GM23338 (cell line): ENCODE measurements around the gene TCF7L1. TPM values are rescaled to one million over a fixed set of nuclear protein-coding genes. Genes with fewer than 3 reads are reported as not detected.
A peak's percentile ranks its signal among the peaks of the same experiment; 100 is the strongest.

Experiments
- ATAC-seq: fragments of 200-7000 bp; cut with Tn5 transposase; 3 replicates; pipeline ENCODE4 v1.9.1; 2020
- DNase-seq: peaks from one replicate; pipeline ENCODE4 v3.0.0-alpha.2; 2015; ENCODE audit warnings: low spot score
- H2AFZ ChIP-seq: fragments of 200-600 bp; sonication (generic); 2 replicates; pipeline ENCODE4 v1.8.0; 2016; ENCODE audit warnings: antibody characterized with exemption, mild to moderate bottlenecking, moderate library complexity
- H3F3A ChIP-seq: fragments of 200-600 bp; sonication (generic); replicated peaks from 2 replicates; pipeline ENCODE4 v1.8.0; 2017; ENCODE audit warnings: antibody characterized with exemption, mixed run types, low read depth
- H3K27ac ChIP-seq: fragments of 200-600 bp; sonication (generic); 2 replicates; pipeline ENCODE4 v1.6.1; 2016; ENCODE audit warnings: low read depth
- H3K27me3 ChIP-seq: fragments of 200-600 bp; sonication (generic); 2 replicates; pipeline ENCODE4 v1.8.0; 2016; ENCODE audit warnings: mild to moderate bottlenecking, mixed run types, moderate library complexity; ENCODE audit not compliant: insufficient read depth
- H3K36me3 ChIP-seq: fragments of 200-600 bp; sonication (generic); 2 replicates; pipeline ENCODE4 v1.8.0; 2016; ENCODE audit warnings: mild to moderate bottlenecking; ENCODE audit not compliant: insufficient read depth
- H3K4me1 ChIP-seq: fragments of 200-600 bp; sonication (generic); 2 replicates; pipeline ENCODE4 v1.8.0; 2016; ENCODE audit warnings: mild to moderate bottlenecking, moderate library complexity; ENCODE audit not compliant: insufficient read depth
- H3K4me2 ChIP-seq: fragments of 200-600 bp; sonication (generic); 2 replicates; pipeline ENCODE4 v1.7.1; 2017; ENCODE audit warnings: mixed run types
- H3K4me3 ChIP-seq: fragments of 200-600 bp; sonication (generic); 2 replicates; pipeline ENCODE4 v1.6.1; 2016; ENCODE audit warnings: mixed run types
- H3K79me2 ChIP-seq: fragments of 200-600 bp; sonication (generic); replicated peaks from 2 replicates; pipeline ENCODE4 v1.8.0; 2017; ENCODE audit warnings: mild to moderate bottlenecking; ENCODE audit not compliant: insufficient read depth
- H3K9me2 ChIP-seq: fragments of 200-600 bp; sonication (generic); 2 replicates; pipeline ENCODE4 v1.8.0; 2017; ENCODE audit not compliant: insufficient read depth
- H4K20me1 ChIP-seq: fragments of 200-600 bp; sonication (generic); replicated peaks from 2 replicates; pipeline ENCODE4 v1.8.0; 2017; ENCODE audit warnings: mild to moderate bottlenecking; ENCODE audit not compliant: insufficient read depth
- H3K27ac Mint-ChIP-seq: 2 replicates; pipeline ENCODE4 v1.8.0; 2020; ENCODE audit warnings: inconsistent platforms, mild to moderate bottlenecking, moderate library complexity, mixed read lengths
- H3K27me3 Mint-ChIP-seq: 3 replicates; pipeline ENCODE4 v1.8.0; 2022; ENCODE audit warnings: low read depth, mild to moderate bottlenecking, moderate library complexity, mixed read lengths, inconsistent platforms; ENCODE audit not compliant: insufficient read depth, poor library complexity
- H3K36me3 Mint-ChIP-seq: 3 replicates; pipeline ENCODE4 v1.8.0; 2021; ENCODE audit warnings: low read depth, mild to moderate bottlenecking, inconsistent platforms, moderate library complexity, mixed read lengths
- H3K4me1 Mint-ChIP-seq: 3 replicates; pipeline ENCODE4 v1.8.0; 2020; ENCODE audit warnings: mild to moderate bottlenecking, inconsistent platforms, mixed read lengths
- H3K4me3 Mint-ChIP-seq: 3 replicates; pipeline ENCODE4 v1.8.0; 2021; ENCODE audit warnings: moderate library complexity, mild to moderate bottlenecking, inconsistent platforms, mixed read lengths
- H3K9me3 Mint-ChIP-seq: 3 replicates; pipeline ENCODE4 v1.8.0; 2020; ENCODE audit warnings: moderate library complexity, mild to moderate bottlenecking, inconsistent platforms, mixed read lengths
- CREB1 ChIP-seq: fragments of 250-450 bp; sonication (Bioruptor Pico); IDR thresholded peaks from 2 replicates; pipeline ENCODE4 v1.5.0; 2020; ENCODE audit warnings: low read depth, mild to moderate bottlenecking, moderate library complexity
- CTCF ChIP-seq, 2 experiments: fragments of 200-600 bp in 1 of 2; sonication (generic) in 1 of 2; conservative IDR thresholded peaks; 2 replicates each; pipeline versions ENCODE4 v1.5.1 to v1.6.1; 2016 to 2017; ENCODE audit warnings: antibody characterized with exemption in 2 of 2, low read depth in 2 of 2, mild to moderate bottlenecking in 2 of 2, moderate library complexity in 1 of 2
- EZH2 ChIP-seq: fragments of 200-600 bp; sonication (generic); IDR thresholded peaks from one replicate; pipeline ENCODE4 v1.8.0; 2017; ENCODE audit warnings: antibody characterized with exemption, mild to moderate bottlenecking, low read depth; ENCODE audit not compliant: unreplicated experiment
- EZH2phosphoT487 ChIP-seq: fragments of 200-600 bp; sonication (generic); IDR thresholded peaks from one replicate; pipeline ENCODE4 v1.8.1; 2018; ENCODE audit warnings: antibody characterized with exemption; ENCODE audit not compliant: unreplicated experiment
- JUNB ChIP-seq: IDR thresholded peaks from one replicate; pipeline ENCODE4 v1.6.1; 2016; ENCODE audit warnings: antibody characterized with exemption; ENCODE audit not compliant: unreplicated experiment
- NANOG ChIP-seq: IDR thresholded peaks from 2 replicates; pipeline ENCODE4 v1.6.1; 2016; ENCODE audit warnings: antibody characterized with exemption, borderline replicate concordance
- POLR2AphosphoS5 ChIP-seq: IDR thresholded peaks from 2 replicates; pipeline ENCODE4 v1.6.1; 2016; ENCODE audit warnings: antibody characterized with exemption, low read depth
- STAT1 ChIP-seq: IDR thresholded peaks from one replicate; pipeline ENCODE4 v1.6.1; 2016; ENCODE audit warnings: antibody characterized with exemption; ENCODE audit not compliant: unreplicated experiment
- ZNF114 ChIP-seq: fragments of 250-450 bp; sonication (Bioruptor Pico); IDR thresholded peaks from 2 replicates; pipeline ENCODE4 v1.5.0; 2020; ENCODE audit warnings: mild to moderate bottlenecking, moderate library complexity
- ZNF331 ChIP-seq: fragments of 250-450 bp; sonication (Bioruptor Pico); IDR thresholded peaks from 2 replicates; pipeline ENCODE4 v1.5.0; 2020; ENCODE audit warnings: low read depth, mild to moderate bottlenecking, moderate library complexity
- polyA plus RNA-seq: library from polyadenylated mRNA; unstranded; fragments of >200 nt; fragmentation: Nextera tagmentation; extraction: Ambion mirVana; gene quantifications from 2 replicates; pipeline ENCODE4 v1.2.1, GENCODE V29; 2016
- total RNA-seq: library from RNA; depleted of rRNA; stranded (reverse); fragments of >200 nt; shearing (Covaris generic); gene quantifications from 2 replicates; pipeline ENCODE4 v1.2.3, GENCODE V29; 2014
- TF ChIP-seq, protein P1 (sequence below): IDR thresholded peaks from one replicate; pipeline ENCODE4 v1.6.1; 2018; ENCODE audit warnings: antibody characterized with exemption; ENCODE audit not compliant: unreplicated experiment
- TF ChIP-seq, protein P2 (sequence below): fragments of 250-450 bp; sonication (Bioruptor Pico); IDR thresholded peaks from 2 replicates; pipeline ENCODE4 v1.5.0; 2020; ENCODE audit warnings: mild to moderate bottlenecking, moderate library complexity
- TF ChIP-seq, protein P3 (sequence below): IDR thresholded peaks from 2 replicates; pipeline ENCODE4 v1.6.1; 2016; ENCODE audit warnings: antibody characterized with exemption

TCF7L1 gene
- total and polyA plus RNA-seq, 2 experiments from 2014 or later, result 47.3 to 101 TPM

GRCh38 chr2:85236084-85236483 is 102.9 kb downstream of the TCF7L1 start:
- Histone ChIP-seq H3K27ac (peak overlapping the region; percentile 96), H2AFZ (no peak overlapping the region), H4K20me1 (peaks cover 7% of the 10 kb centered on the region; the same call in 1 of the 2 replicates), H3K27me3 (no peaks in the 10 kb centered on the region), H3K36me3 (0 out of 2 replicates have a peak, but pooled peaks cover 4% of the 10 kb centered on the region), H3K4me3 (no peak overlapping the region), H3K4me1 (peaks cover 90% of the 10 kb centered on the region), H3K79me2 (peaks cover 87% of the 10 kb centered on the region), H3K9me2 (no peaks in the 10 kb centered on the region), H3K4me2 (peak overlapping the region; percentile 81), H3F3A (peaks cover 23% of the 10 kb centered on the region)
- Mint-ChIP-seq H3K4me3 (peak overlapping the region; percentile 10; the same call in 2 of the 3 replicates), H3K9me3 (no peaks in the 10 kb centered on the region), H3K4me1 (peaks cover 84% of the 10 kb centered on the region), H3K36me3 (peaks cover 28% of the 10 kb centered on the region), H3K27me3 (peaks cover 35% of the 10 kb centered on the region), H3K27ac (peak overlapping the region; percentile 99)
- ATAC-seq, result no peak
- TF ChIP-seq NANOG (no peak), ZNF114 (CRISPR knock-in tag) (no peak), CREB1 (CRISPR knock-in tag) (no peak), EZH2 (no peak), CTCF (conservative IDR thresholded peaks at IDR 0.05; ENCODE audit: low read depth in 2 of 2) (no peak), STAT1 (no peak), EZH2phosphoT487 (no peak), JUNB (no peak), ZNF331 (CRISPR knock-in tag) (no peak), POLR2AphosphoS5 (no peak)
- TF ChIP-seq, protein P1, sequence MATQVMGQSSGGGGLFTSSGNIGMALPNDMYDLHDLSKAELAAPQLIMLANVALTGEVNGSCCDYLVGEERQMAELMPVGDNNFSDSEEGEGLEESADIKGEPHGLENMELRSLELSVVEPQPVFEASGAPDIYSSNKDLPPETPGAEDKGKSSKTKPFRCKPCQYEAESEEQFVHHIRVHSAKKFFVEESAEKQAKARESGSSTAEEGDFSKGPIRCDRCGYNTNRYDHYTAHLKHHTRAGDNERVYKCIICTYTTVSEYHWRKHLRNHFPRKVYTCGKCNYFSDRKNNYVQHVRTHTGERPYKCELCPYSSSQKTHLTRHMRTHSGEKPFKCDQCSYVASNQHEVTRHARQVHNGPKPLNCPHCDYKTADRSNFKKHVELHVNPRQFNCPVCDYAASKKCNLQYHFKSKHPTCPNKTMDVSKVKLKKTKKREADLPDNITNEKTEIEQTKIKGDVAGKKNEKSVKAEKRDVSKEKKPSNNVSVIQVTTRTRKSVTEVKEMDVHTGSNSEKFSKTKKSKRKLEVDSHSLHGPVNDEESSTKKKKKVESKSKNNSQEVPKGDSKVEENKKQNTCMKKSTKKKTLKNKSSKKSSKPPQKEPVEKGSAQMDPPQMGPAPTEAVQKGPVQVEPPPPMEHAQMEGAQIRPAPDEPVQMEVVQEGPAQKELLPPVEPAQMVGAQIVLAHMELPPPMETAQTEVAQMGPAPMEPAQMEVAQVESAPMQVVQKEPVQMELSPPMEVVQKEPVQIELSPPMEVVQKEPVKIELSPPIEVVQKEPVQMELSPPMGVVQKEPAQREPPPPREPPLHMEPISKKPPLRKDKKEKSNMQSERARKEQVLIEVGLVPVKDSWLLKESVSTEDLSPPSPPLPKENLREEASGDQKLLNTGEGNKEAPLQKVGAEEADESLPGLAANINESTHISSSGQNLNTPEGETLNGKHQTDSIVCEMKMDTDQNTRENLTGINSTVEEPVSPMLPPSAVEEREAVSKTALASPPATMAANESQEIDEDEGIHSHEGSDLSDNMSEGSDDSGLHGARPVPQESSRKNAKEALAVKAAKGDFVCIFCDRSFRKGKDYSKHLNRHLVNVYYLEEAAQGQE, result no peak
- TF ChIP-seq, protein P2, sequence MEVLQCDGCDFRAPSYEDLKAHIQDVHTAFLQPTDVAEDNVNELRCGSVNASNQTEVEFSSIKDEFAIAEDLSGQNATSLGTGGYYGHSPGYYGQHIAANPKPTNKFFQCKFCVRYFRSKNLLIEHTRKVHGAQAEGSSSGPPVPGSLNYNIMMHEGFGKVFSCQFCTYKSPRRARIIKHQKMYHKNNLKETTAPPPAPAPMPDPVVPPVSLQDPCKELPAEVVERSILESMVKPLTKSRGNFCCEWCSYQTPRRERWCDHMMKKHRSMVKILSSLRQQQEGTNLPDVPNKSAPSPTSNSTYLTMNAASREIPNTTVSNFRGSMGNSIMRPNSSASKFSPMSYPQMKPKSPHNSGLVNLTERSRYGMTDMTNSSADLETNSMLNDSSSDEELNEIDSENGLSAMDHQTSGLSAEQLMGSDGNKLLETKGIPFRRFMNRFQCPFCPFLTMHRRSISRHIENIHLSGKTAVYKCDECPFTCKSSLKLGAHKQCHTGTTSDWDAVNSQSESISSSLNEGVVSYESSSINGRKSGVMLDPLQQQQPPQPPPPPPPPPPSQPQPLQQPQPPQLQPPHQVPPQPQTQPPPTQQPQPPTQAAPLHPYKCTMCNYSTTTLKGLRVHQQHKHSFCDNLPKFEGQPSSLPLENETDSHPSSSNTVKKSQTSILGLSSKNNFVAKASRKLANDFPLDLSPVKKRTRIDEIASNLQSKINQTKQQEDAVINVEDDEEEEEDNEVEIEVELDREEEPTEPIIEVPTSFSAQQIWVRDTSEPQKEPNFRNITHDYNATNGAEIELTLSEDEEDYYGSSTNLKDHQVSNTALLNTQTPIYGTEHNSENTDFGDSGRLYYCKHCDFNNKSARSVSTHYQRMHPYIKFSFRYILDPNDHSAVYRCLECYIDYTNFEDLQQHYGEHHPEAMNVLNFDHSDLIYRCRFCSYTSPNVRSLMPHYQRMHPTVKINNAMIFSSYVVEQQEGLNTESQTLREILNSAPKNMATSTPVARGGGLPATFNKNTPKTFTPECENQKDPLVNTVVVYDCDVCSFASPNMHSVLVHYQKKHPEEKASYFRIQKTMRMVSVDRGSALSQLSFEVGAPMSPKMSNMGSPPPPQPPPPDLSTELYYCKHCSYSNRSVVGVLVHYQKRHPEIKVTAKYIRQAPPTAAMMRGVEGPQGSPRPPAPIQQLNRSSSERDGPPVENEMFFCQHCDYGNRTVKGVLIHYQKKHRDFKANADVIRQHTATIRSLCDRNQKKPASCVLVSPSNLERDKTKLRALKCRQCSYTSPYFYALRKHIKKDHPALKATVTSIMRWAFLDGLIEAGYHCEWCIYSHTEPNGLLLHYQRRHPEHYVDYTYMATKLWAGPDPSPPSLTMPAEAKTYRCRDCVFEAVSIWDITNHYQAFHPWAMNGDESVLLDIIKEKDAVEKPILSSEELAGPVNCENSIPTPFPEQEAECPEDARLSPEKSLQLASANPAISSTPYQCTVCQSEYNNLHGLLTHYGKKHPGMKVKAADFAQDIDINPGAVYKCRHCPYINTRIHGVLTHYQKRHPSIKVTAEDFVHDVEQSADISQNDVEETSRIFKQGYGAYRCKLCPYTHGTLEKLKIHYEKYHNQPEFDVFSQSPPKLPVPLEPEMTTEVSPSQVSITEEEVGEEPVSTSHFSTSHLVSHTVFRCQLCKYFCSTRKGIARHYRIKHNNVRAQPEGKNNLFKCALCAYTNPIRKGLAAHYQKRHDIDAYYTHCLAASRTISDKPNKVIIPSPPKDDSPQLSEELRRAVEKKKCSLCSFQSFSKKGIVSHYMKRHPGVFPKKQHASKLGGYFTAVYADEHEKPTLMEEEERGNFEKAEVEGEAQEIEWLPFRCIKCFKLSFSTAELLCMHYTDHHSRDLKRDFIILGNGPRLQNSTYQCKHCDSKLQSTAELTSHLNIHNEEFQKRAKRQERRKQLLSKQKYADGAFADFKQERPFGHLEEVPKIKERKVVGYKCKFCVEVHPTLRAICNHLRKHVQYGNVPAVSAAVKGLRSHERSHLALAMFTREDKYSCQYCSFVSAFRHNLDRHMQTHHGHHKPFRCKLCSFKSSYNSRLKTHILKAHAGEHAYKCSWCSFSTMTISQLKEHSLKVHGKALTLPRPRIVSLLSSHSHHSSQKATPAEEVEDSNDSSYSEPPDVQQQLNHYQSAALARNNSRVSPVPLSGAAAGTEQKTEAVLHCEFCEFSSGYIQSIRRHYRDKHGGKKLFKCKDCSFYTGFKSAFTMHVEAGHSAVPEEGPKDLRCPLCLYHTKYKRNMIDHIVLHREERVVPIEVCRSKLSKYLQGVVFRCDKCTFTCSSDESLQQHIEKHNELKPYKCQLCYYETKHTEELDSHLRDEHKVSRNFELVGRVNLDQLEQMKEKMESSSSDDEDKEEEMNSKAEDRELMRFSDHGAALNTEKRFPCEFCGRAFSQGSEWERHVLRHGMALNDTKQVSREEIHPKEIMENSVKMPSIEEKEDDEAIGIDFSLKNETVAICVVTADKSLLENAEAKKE, result no peak
- TF ChIP-seq, protein P3, sequence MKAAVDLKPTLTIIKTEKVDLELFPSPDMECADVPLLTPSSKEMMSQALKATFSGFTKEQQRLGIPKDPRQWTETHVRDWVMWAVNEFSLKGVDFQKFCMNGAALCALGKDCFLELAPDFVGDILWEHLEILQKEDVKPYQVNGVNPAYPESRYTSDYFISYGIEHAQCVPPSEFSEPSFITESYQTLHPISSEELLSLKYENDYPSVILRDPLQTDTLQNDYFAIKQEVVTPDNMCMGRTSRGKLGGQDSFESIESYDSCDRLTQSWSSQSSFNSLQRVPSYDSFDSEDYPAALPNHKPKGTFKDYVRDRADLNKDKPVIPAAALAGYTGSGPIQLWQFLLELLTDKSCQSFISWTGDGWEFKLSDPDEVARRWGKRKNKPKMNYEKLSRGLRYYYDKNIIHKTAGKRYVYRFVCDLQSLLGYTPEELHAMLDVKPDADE, result no peak
- DNase-seq, result no peak
